DOHH2 (cell line): ENCODE results near the gene SLC22A2.

ENCODE experiments used
- CTCF ChIP-seq: fragments of 200-600 bp; sonication (generic); IDR thresholded peaks from one replicate; pipeline ENCODE4 v1.5.1; 2014; ENCODE audit warnings: antibody characterized with exemption, mild to moderate bottlenecking, low read depth, low read length; ENCODE audit not compliant: poor library complexity, severe bottlenecking
- EZH2phosphoT487 ChIP-seq: fragments of 200-600 bp; sonication (generic); IDR thresholded peaks from 2 replicates; pipeline ENCODE4 v1.6.1; 2017; ENCODE audit warnings: borderline replicate concordance, mild to moderate bottlenecking, antibody characterized with exemption, low read length, moderate library complexity, mixed read lengths

- TF ChIP-seq CTCF (no peak), EZH2phosphoT487 (no peak)
Observed at GRCh38 chr6:160167604-160168399, 90.8 kb downstream of the SLC22A2 start.
